GM12878 (cell line): ENCODE results near the gene RAB36. TPM values are rescaled to one million over a fixed set of nuclear protein-coding genes. Genes with fewer than 3 reads are reported as not detected.

Source experiments
- ATAC-seq: fragments of 200-7000 bp; cut with Tn5 transposase; 3 replicates; pipeline ENCODE4 v1.9.1; 2020; ENCODE audit warnings: mild to moderate bottlenecking, moderate library complexity
- BruUV-seq: library from RNA; stranded (reverse); fragments of 400-500 nt; replicated peaks from 2 replicates; lab custom pipeline; 2021; lab: Mats Ljungman, UMichigan
- CTCF ChIA-PET: fragments of 300-600 bp; sonication (Branson Sonifier 250); formaldehyde crosslinking; extraction: SDS; loops from one replicate; lab custom pipeline; 2021; ENCODE audit warnings: inconsistent platforms; lab: Yijun Ruan, JAX
- POLR2A ChIA-PET: fragments of 350-600 bp; formaldehyde crosslinking; extraction: SDS; loops from one replicate; lab custom pipeline; 2021; ENCODE audit warnings: inconsistent platforms; lab: Charles Lee
- RAD21 ChIA-PET: fragments of 300-600 bp; sonication (Branson Sonifier 250); formaldehyde crosslinking; loops from one replicate; lab custom pipeline; 2023; ENCODE audit warnings: antibody characterized with exemption; ENCODE audit not compliant: unreplicated experiment; lab: Charles Lee
- SMC1A ChIA-PET: fragments of 300-600 bp; sonication (Branson Sonifier 250); formaldehyde crosslinking; loops from one replicate; lab custom pipeline; 2023; ENCODE audit not compliant: unreplicated experiment, uncharacterized antibody; lab: Charles Lee
- DNase-seq: peaks from one replicate; pipeline ENCODE4 v3.0.0-alpha.2; 2011; ENCODE audit warnings: low read depth, low spot score
- FAIRE-seq: peaks from 3 replicates; lab custom pipeline; 2011; peaks lifted over from hg19 to GRCh38; lab: Jason Lieb, UNC
- H2AFZ ChIP-seq: 2 replicates; pipeline ENCODE4 v1.6.0; 2011; ENCODE audit warnings: low read depth, low read length, control low read depth; ENCODE audit not compliant: control insufficient read depth
- H3K27ac ChIP-seq: 2 replicates; pipeline ENCODE4 v1.5.1; 2011; ENCODE audit warnings: control low read depth; ENCODE audit not compliant: control insufficient read depth, insufficient read depth
- H3K27me3 ChIP-seq, 2 experiments: replicated peaks in 1 of 2; 2 replicates each; pipeline versions ENCODE4 v1.6.0 to v1.6.1; 2011; ENCODE audit warnings: low read length in 1 of 2; ENCODE audit not compliant: control insufficient read depth in 2 of 2, insufficient read depth in 2 of 2
- H3K36me3 ChIP-seq, 2 experiments: 2 replicates each; pipeline ENCODE4 v1.5.1; 2011; ENCODE audit warnings: low read length in 1 of 2; ENCODE audit not compliant: control insufficient read depth in 2 of 2, insufficient read depth in 2 of 2
- H3K4me1 ChIP-seq: 2 replicates; pipeline ENCODE4 v1.6.1; 2011; ENCODE audit warnings: mild to moderate bottlenecking, low read length, moderate library complexity, mixed read lengths; ENCODE audit not compliant: control insufficient read depth, insufficient read depth
- H3K4me2 ChIP-seq: 2 replicates; pipeline ENCODE4 v1.6.0; 2011; ENCODE audit warnings: control low read depth; ENCODE audit not compliant: control insufficient read depth, insufficient read depth
- H3K4me3 ChIP-seq: fragments of 200-600 bp; sonication (generic); 2 replicates; pipeline ENCODE4 v1.5.1; 2016
- H3K79me2 ChIP-seq: 2 replicates; pipeline ENCODE4 v1.6.0; 2011; ENCODE audit warnings: low read length; ENCODE audit not compliant: control insufficient read depth, insufficient read depth
- H3K9ac ChIP-seq: 2 replicates; pipeline ENCODE4 v1.8.0; 2011; ENCODE audit warnings: low read length, control low read depth, mixed read lengths; ENCODE audit not compliant: control insufficient read depth, insufficient read depth
- H3K9me3 ChIP-seq: replicated peaks from 3 replicates; pipeline ENCODE4 v1.5.1; 2011; ENCODE audit warnings: mild to moderate bottlenecking, low read length; ENCODE audit not compliant: control insufficient read depth, insufficient read depth
- H4K20me1 ChIP-seq: 2 replicates; pipeline ENCODE4 v1.6.0; 2011; ENCODE audit not compliant: control insufficient read depth, insufficient read depth
- ESRRA ChIP-seq: IDR thresholded peaks from 2 replicates; pipeline ENCODE4 v1.6.1; 2012; ENCODE audit warnings: mild to moderate bottlenecking, low read length, improper control_type of control experiment
- KAT2A ChIP-seq: conservative IDR thresholded peaks from 2 replicates; pipeline ENCODE4 v1.6.1; 2011; ENCODE audit warnings: low read depth, low read length; ENCODE audit not compliant: control insufficient read depth
- SUZ12 ChIP-seq: fragments of 200-600 bp; sonication (generic); IDR thresholded peaks from one replicate; pipeline ENCODE4 v1.6.1; 2018; ENCODE audit warnings: antibody characterized with exemption, mild to moderate bottlenecking; ENCODE audit not compliant: unreplicated experiment
- ZBED1 ChIP-seq: IDR thresholded peaks from 2 replicates; pipeline ENCODE4 v1.6.1; 2016; ENCODE audit warnings: borderline replicate concordance
- ZSCAN29 ChIP-seq: fragments of 450-650 bp; IDR thresholded peaks from 2 replicates; pipeline ENCODE4 v1.6.1; 2017; ENCODE audit warnings: mild to moderate bottlenecking, moderate library complexity
- WGBS: methylation state at CpG from one replicate; pipeline ENCODE4 v1.1.6; 2016; ENCODE audit warnings: low lambda C conversion rate; ENCODE audit not compliant: insufficient replicate concordance, insufficient coverage; ENCODE audit errors: missing lambda C conversion rate; 5-methylcytosine and 5-hydroxymethylcytosine counted together
- in situ Hi-C: fragments of 300-500 bp; cut with MboI; formaldehyde crosslinking; loops from 9 replicates; pipeline ENCODE4 v1.14.3; 2018; ENCODE audit warnings: mixed read lengths
- intact Hi-C: fragments of 100-400 bp; cut with micrococcal nuclease; formaldehyde crosslinking; loops from one replicate; pipeline ENCODE4 v1.14.2; 2022; ENCODE audit not compliant: unreplicated experiment
- polyA plus RNA-seq, 11 experiments: library from polyadenylated mRNA; depleted of rRNA in 4 of 11; unstranded in 6 of 11; stranded (reverse) in 5 of 11; fragments of >200 nt; fragmentation: Nextera tagmentation in 4 of 11; fragmentation: Illumina TruSeq in 1 of 11; extraction: Ambion mirVana in 4 of 11; extraction: Trizol in 1 of 11; gene quantifications; 1 replicate in 1 of 11; 2 replicates in 10 of 11; pipeline versions ENCODE4 v1.2.1 to v1.2.3, GENCODE V29; 2011 to 2016; ENCODE audit warnings: inconsistent platforms in 2 of 11, missing spikeins in 2 of 11, low read depth in 1 of 11
- total RNA-seq, 4 experiments: library from RNA; depleted of rRNA in 3 of 4; stranded (reverse); fragments of >200 nt in 3 of 4; fragmentation: Illumina TruSeq in 1 of 4; extraction: Trizol in 1 of 4; gene quantifications; 2 replicates each; pipeline versions ENCODE4 v1.2.1 to v1.2.3, GENCODE V29; 2013 to 2021
- TF ChIP-seq, protein P1 (sequence below): fragments of 450-650 bp; IDR thresholded peaks from 2 replicates; pipeline ENCODE4 v1.6.1; 2017; ENCODE audit warnings: mild to moderate bottlenecking, moderate library complexity

RAB36 gene
- total and polyA plus RNA-seq, 10 of the 15 experiments (the other 5 are each of a cell fraction or from before 2014, with no cell fraction given) = 0.31 to 2.7 (median 1.1) TPM

DNA sequence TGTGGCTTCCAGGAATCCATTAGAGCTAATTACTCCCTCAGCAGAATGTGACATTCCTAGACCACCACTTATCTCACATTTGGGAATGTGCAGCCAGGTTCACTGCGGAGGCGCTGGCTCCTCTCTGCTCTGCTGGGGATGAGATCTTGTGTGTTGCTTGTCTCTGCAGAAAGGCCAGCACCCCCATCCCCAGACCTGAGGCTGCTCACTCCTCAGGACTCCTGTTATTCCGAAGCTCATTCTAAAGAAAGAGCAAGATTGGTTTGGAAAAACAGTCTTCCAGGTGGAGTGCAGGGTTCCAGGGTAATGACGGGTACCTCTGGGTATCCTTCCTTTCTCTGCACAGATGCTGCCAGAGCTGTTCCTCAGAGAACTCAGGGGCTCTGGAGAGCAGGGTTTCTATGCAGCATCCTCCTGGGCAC lies 24.3 kb upstream of the RAB36 start:
- CTCF ChIA-PET = interaction anchor here (0.9 to 13.8 kb wide), 5 partner anchors 12 to 367 kb away, joined by 3 to 211 read pairs (median 3); no protein-coding TSS in a partner anchor
- no peak overlapping the region for H3K27ac ChIP-seq
- no peaks in the 10 kb centered on the region for H3K79me2 ChIP-seq
- no peak for DNase-seq
- no peak for TF ChIP-seq KAT2A
- TF ChIP-seq SUZ12 = no peak
- TF ChIP-seq ZBED1 = no peak
- TF ChIP-seq, protein P1, sequence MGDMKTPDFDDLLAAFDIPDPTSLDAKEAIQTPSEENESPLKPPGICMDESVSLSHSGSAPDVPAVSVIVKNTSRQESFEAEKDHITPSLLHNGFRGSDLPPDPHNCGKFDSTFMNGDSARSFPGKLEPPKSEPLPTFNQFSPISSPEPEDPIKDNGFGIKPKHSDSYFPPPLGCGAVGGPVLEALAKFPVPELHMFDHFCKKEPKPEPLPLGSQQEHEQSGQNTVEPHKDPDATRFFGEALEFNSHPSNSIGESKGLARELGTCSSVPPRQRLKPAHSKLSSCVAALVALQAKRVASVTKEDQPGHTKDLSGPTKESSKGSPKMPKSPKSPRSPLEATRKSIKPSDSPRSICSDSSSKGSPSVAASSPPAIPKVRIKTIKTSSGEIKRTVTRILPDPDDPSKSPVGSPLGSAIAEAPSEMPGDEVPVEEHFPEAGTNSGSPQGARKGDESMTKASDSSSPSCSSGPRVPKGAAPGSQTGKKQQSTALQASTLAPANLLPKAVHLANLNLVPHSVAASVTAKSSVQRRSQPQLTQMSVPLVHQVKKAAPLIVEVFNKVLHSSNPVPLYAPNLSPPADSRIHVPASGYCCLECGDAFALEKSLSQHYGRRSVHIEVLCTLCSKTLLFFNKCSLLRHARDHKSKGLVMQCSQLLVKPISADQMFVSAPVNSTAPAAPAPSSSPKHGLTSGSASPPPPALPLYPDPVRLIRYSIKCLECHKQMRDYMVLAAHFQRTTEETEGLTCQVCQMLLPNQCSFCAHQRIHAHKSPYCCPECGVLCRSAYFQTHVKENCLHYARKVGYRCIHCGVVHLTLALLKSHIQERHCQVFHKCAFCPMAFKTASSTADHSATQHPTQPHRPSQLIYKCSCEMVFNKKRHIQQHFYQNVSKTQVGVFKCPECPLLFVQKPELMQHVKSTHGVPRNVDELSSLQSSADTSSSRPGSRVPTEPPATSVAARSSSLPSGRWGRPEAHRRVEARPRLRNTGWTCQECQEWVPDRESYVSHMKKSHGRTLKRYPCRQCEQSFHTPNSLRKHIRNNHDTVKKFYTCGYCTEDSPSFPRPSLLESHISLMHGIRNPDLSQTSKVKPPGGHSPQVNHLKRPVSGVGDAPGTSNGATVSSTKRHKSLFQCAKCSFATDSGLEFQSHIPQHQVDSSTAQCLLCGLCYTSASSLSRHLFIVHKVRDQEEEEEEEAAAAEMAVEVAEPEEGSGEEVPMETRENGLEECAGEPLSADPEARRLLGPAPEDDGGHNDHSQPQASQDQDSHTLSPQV = no peak
- TF ChIP-seq ESRRA = no peak
- no peak for TF ChIP-seq ZSCAN29
- TF ChIP-seq, all 136 proteins: peak for 0
- no peaks in the 10 kb centered on the region for H3K36me3 ChIP-seq
- no peaks in the 10 kb centered on the region for H4K20me1 ChIP-seq
- H3K9ac ChIP-seq = no peak overlapping the region
- no peaks in the 10 kb centered on the region for H3K4me1 ChIP-seq
- ChIA-PET POLR2A (interaction anchor here (1.1 to 1.6 kb wide), 2 partner anchors 101 to 161 kb away, joined by 3 to 6 read pairs; no protein-coding TSS in a partner anchor), RAD21 (interaction anchor here (1.4 to 13.5 kb wide), 3 partner anchors 8 to 163 kb away, joined by 3 to 281 read pairs (median 5); no protein-coding TSS in a partner anchor), SMC1A (interaction anchor here (0.6 to 7.3 kb wide), 4 partner anchors 11 to 165 kb away, joined by 3 to 82 read pairs (median 8); no protein-coding TSS in a partner anchor)
- intact Hi-C loops = loop anchor here (10.0 kb wide), 3 partner anchors 276 to 346 kb away; no protein-coding TSS in a partner anchor
- H2AFZ ChIP-seq = no peak overlapping the region
- no peak overlapping the region for H3K4me2 ChIP-seq
- WGBS = 81% methylated on average over 4 of the region's 4 CpGs
- FAIRE-seq = no peak
- H3K27me3 ChIP-seq = no peaks in the 10 kb centered on the region
- no peaks in the 10 kb centered on the region for H3K9me3 ChIP-seq
- in situ Hi-C loops = loop anchor here (5.0 to 10.0 kb wide), 2 partner anchors 269 to 336 kb away; no protein-coding TSS in a partner anchor
- BruUV-seq = no TSS peak
- ATAC-seq = no peak
- H3K4me3 ChIP-seq = no peak overlapping the region
